HEK293 (cell line): Measurements from ENCODE around the gene EVL.

ENCODE experiments used
- HOXC10 ChIP-seq: sonication (generic); formaldehyde crosslinking; IDR thresholded peaks from 2 replicates; pipeline ENCODE4 v1.8.1; 2023; ENCODE audit warnings: mild to moderate bottlenecking, missing genetic modification reagents
- OVOL3 ChIP-seq: fragments of 450-650 bp; formaldehyde crosslinking; IDR thresholded peaks from 2 replicates; pipeline ENCODE4 v1.5.1; 2016; ENCODE audit warnings: missing biosample characterization, missing genetic modification characterization
- ZNF221 ChIP-seq: fragments of 450-650 bp; formaldehyde crosslinking; IDR thresholded peaks from 2 replicates; pipeline ENCODE4 v1.5.1; 2017; ENCODE audit warnings: missing biosample characterization, missing genetic modification characterization, borderline replicate concordance
- ZNF223 ChIP-seq: fragments of 450-650 bp; formaldehyde crosslinking; IDR thresholded peaks from 2 replicates; pipeline ENCODE4 v1.5.1; 2016; ENCODE audit warnings: missing biosample characterization, missing genetic modification characterization
- ZNF341 ChIP-seq: fragments of 450-650 bp; formaldehyde crosslinking; IDR thresholded peaks from 2 replicates; pipeline ENCODE4; 2016; ENCODE audit warnings: low read depth, missing biosample characterization, missing genetic modification characterization
- ZNF423 ChIP-seq: fragments of 450-650 bp; formaldehyde crosslinking; IDR thresholded peaks from 2 replicates; pipeline ENCODE4 v1.5.1; 2016; ENCODE audit warnings: missing biosample characterization, missing genetic modification characterization
- ZNF433 ChIP-seq: fragments of 450-650 bp; formaldehyde crosslinking; IDR thresholded peaks from 2 replicates; pipeline ENCODE4 v1.5.1; 2016; ENCODE audit warnings: missing biosample characterization, missing genetic modification characterization, low read depth
- ZNF555 ChIP-seq: fragments of 450-650 bp; formaldehyde crosslinking; conservative IDR thresholded peaks from 2 replicates; pipeline ENCODE4 v1.5.1; 2017; ENCODE audit warnings: missing biosample characterization, mild to moderate bottlenecking, missing genetic modification characterization, inconsistent platforms
- ZNF585B ChIP-seq: fragments of 450-650 bp; formaldehyde crosslinking; IDR thresholded peaks from 2 replicates; pipeline ENCODE4 v1.5.1; 2016; ENCODE audit warnings: missing biosample characterization, missing genetic modification characterization
- ZNF624 ChIP-seq: fragments of 450-650 bp; formaldehyde crosslinking; IDR thresholded peaks from 2 replicates; pipeline ENCODE4 v1.5.1; 2017; ENCODE audit warnings: missing biosample characterization, missing genetic modification characterization
- ZNF670 ChIP-seq: fragments of 450-650 bp; formaldehyde crosslinking; IDR thresholded peaks from 2 replicates; pipeline ENCODE4 v1.5.1; 2016; ENCODE audit warnings: missing biosample characterization, missing genetic modification characterization, low read depth
- ZNF768 ChIP-seq: fragments of 450-650 bp; formaldehyde crosslinking; IDR thresholded peaks from 2 replicates; pipeline ENCODE4 v1.5.1; 2018; ENCODE audit warnings: missing biosample characterization, mild to moderate bottlenecking, missing genetic modification characterization
- ZNF843 ChIP-seq: fragments of 450-650 bp; formaldehyde crosslinking; IDR thresholded peaks from 2 replicates; pipeline ENCODE4 v1.5.1; 2016; ENCODE audit warnings: missing biosample characterization, missing genetic modification characterization
- ZSCAN30 ChIP-seq: fragments of 450-650 bp; IDR thresholded peaks from 2 replicates; pipeline ENCODE4 v1.5.1; 2018; ENCODE audit warnings: missing biosample characterization, mild to moderate bottlenecking, missing genetic modification characterization, moderate library complexity
- ZXDB ChIP-seq: fragments of 450-650 bp; formaldehyde crosslinking; IDR thresholded peaks from 2 replicates; pipeline ENCODE4 v1.5.1; 2016; ENCODE audit warnings: missing biosample characterization, missing genetic modification characterization
- TF ChIP-seq, protein P1 (sequence below): fragments of 450-650 bp; formaldehyde crosslinking; IDR thresholded peaks from 2 replicates; pipeline ENCODE4 v1.5.0; 2017; ENCODE audit warnings: missing biosample characterization, missing genetic modification characterization, borderline replicate concordance
- TF ChIP-seq, protein P2 (sequence below): fragments of 450-650 bp; formaldehyde crosslinking; optimal IDR thresholded peaks from 2 replicates; pipeline ENCODE3; 2016; ENCODE audit warnings: missing biosample characterization, mild to moderate bottlenecking, missing genetic modification characterization
- TF ChIP-seq, protein P3 (sequence below): fragments of 450-650 bp; formaldehyde crosslinking; IDR thresholded peaks from 2 replicates; pipeline ENCODE4 v1.5.1; 2016; ENCODE audit warnings: missing biosample characterization, missing genetic modification characterization
- TF ChIP-seq, protein P4 (sequence below): fragments of 450-650 bp; formaldehyde crosslinking; conservative IDR thresholded peaks from 2 replicates; pipeline ENCODE4 v1.5.1; 2016; ENCODE audit warnings: low read depth, missing biosample characterization, missing genetic modification characterization
- TF ChIP-seq, protein P5 (sequence below): fragments of 450-650 bp; formaldehyde crosslinking; IDR thresholded peaks from 2 replicates; pipeline ENCODE4 v1.5.1; 2016; ENCODE audit warnings: missing biosample characterization, missing genetic modification characterization
- TF ChIP-seq, protein P6 (sequence below): fragments of 450-650 bp; IDR thresholded peaks from 2 replicates; pipeline ENCODE4 v1.5.1; 2018; ENCODE audit warnings: missing biosample characterization, mild to moderate bottlenecking, missing genetic modification characterization
- TF ChIP-seq, protein P7 (sequence below): fragments of 450-650 bp; formaldehyde crosslinking; IDR thresholded peaks from 2 replicates; pipeline ENCODE4 v1.5.1; 2016; ENCODE audit warnings: missing biosample characterization, missing genetic modification characterization, borderline replicate concordance

EVL gene

DNA sequence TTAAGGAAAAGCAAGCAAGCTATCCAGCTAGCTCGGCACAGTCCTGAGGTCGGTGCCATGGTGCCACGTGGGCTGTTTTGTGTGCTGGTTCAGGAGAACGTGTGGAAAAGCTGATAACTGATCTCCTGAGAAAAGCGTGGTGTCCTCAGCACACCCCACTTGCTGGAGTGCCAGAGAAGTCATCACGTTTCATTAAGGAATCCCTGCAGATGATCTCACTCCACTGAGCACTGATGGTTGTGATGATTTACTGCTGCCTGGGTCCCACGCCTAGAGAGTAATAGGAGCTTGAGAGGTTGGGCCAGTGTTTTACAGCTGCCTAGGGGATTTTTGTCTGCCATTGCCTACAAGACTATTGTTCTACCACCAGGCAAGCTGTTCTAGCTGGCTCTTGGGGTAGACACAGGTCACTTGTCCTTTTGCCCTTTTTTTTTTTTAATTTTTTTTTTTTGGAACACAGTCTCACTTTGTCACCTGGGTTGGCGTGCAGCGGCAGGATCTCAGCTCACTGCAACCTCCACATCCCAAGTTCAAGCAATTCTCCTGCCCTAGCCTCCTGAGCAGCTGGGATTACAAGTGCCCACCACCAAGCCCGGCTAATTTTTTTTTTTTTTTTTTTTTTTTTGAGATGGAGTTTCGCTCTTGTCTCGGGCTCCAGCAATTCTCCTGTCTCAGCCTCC lies 42.3 kb upstream of the EVL start (continued):
- TF ChIP-seq, protein P1, sequence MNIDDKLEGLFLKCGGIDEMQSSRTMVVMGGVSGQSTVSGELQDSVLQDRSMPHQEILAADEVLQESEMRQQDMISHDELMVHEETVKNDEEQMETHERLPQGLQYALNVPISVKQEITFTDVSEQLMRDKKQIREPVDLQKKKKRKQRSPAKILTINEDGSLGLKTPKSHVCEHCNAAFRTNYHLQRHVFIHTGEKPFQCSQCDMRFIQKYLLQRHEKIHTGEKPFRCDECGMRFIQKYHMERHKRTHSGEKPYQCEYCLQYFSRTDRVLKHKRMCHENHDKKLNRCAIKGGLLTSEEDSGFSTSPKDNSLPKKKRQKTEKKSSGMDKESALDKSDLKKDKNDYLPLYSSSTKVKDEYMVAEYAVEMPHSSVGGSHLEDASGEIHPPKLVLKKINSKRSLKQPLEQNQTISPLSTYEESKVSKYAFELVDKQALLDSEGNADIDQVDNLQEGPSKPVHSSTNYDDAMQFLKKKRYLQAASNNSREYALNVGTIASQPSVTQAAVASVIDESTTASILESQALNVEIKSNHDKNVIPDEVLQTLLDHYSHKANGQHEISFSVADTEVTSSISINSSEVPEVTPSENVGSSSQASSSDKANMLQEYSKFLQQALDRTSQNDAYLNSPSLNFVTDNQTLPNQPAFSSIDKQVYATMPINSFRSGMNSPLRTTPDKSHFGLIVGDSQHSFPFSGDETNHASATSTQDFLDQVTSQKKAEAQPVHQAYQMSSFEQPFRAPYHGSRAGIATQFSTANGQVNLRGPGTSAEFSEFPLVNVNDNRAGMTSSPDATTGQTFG (tag by site-specific recombination), result no peak
- TF ChIP-seq ZNF341 (tag by site-specific recombination) (peak; percentile 69), ZNF221 (tag by site-specific recombination) (no peak), ZSCAN30 (tag by site-specific recombination) (peak; percentile 91), HOXC10 (CRISPR knock-in tag) (no peak), ZNF624 (no peak), ZNF843 (tag by site-specific recombination) (peak; percentile 88), ZNF433 (tag by site-specific recombination) (no peak), ZXDB (tag by site-specific recombination) (peak; percentile 85), ZNF670 (tag by site-specific recombination) (no peak), ZNF585B (no peak), ZNF555 (no peak), ZNF223 (no peak), ZNF423 (tag by site-specific recombination) (peak; percentile 82), ZNF768 (tag by site-specific recombination) (no peak), OVOL3 (peak; percentile 69; the same call in 1 of the 2 replicates)
- TF ChIP-seq, protein P2, sequence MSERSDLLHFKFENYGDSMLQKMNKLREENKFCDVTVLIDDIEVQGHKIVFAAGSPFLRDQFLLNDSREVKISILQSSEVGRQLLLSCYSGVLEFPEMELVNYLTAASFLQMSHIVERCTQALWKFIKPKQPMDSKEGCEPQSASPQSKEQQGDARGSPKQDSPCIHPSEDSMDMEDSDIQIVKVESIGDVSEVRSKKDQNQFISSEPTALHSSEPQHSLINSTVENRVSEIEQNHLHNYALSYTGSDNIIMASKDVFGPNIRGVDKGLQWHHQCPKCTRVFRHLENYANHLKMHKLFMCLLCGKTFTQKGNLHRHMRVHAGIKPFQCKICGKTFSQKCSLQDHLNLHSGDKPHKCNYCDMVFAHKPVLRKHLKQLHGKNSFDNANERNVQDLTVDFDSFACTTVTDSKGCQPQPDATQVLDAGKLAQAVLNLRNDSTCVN, result no peak
- TF ChIP-seq, protein P3, sequence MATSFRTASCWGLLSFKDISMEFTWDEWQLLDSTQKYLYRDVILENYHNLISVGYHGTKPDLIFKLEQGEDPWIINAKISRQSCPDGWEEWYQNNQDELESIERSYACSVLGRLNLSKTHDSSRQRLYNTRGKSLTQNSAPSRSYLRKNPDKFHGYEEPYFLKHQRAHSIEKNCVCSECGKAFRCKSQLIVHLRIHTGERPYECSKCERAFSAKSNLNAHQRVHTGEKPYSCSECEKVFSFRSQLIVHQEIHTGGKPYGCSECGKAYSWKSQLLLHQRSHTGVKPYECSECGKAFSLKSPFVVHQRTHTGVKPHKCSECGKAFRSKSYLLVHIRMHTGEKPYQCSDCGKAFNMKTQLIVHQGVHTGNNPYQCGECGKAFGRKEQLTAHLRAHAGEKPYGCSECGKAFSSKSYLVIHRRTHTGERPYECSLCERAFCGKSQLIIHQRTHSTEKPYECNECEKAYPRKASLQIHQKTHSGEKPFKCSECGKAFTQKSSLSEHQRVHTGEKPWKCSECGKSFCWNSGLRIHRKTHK (tag by site-specific recombination), result no peak
- TF ChIP-seq, protein P4, sequence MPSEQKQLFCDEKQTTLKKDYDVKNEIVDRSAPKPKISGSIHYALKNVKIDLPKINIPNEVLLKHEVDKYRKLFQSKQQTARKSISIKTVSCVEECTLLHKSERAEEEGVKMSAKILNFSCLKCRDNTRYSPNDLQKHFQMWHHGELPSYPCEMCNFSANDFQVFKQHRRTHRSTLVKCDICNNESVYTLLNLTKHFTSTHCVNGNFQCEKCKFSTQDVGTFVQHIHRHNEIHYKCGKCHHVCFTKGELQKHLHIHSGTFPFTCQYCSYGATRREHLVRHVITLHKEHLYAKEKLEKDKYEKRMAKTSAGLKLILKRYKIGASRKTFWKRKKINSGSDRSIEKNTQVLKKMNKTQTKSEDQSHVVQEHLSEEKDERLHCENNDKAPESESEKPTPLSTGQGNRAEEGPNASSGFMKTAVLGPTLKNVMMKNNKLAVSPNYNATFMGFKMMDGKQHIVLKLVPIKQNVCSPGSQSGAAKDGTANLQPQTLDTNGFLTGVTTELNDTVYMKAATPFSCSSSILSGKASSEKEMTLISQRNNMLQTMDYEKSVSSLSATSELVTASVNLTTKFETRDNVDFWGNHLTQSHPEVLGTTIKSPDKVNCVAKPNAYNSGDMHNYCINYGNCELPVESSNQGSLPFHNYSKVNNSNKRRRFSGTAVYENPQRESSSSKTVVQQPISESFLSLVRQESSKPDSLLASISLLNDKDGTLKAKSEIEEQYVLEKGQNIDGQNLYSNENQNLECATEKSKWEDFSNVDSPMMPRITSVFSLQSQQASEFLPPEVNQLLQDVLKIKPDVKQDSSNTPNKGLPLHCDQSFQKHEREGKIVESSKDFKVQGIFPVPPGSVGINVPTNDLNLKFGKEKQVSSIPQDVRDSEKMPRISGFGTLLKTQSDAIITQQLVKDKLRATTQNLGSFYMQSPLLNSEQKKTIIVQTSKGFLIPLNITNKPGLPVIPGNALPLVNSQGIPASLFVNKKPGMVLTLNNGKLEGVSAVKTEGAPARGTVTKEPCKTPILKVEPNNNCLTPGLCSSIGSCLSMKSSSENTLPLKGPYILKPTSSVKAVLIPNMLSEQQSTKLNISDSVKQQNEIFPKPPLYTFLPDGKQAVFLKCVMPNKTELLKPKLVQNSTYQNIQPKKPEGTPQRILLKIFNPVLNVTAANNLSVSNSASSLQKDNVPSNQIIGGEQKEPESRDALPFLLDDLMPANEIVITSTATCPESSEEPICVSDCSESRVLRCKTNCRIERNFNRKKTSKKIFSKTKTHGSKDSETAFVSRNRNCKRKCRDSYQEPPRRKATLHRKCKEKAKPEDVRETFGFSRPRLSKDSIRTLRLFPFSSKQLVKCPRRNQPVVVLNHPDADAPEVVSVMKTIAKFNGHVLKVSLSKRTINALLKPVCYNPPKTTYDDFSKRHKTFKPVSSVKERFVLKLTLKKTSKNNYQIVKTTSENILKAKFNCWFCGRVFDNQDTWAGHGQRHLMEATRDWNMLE (tag by site-specific recombination), result peak; percentile 41; the same call in 1 of the 2 replicates
- TF ChIP-seq, protein P5, sequence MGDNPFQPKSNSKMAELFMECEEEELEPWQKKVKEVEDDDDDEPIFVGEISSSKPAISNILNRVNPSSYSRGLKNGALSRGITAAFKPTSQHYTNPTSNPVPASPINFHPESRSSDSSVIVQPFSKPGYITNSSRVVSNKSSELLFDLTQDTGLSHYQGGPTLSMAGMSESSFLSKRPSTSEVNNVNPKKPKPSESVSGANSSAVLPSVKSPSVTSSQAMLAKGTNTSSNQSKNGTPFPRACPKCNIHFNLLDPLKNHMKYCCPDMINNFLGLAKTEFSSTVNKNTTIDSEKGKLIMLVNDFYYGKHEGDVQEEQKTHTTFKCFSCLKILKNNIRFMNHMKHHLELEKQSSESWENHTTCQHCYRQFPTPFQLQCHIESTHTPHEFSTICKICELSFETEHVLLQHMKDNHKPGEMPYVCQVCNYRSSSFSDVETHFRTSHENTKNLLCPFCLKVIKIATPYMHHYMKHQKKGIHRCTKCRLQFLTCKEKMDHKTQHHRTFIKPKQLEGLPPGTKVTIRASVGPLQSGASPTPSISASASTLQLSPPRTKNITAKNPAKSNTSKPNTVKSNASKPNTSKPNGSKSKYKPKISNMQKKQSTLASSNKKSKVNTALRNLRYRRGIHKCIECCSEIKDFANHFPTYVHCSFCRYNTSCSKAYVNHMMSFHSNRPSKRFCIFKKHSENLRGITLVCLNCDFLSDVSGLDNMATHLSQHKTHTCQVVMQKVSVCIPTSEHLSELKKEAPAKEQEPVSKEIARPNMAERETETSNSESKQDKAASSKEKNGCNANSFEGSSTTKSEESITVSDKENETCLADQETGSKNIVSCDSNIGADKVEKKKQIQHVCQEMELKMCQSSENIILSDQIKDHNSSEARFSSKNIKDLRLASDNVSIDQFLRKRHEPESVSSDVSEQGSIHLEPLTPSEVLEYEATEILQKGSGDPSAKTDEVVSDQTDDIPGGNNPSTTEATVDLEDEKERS (tag by site-specific recombination), result no peak
- TF ChIP-seq, protein P6, sequence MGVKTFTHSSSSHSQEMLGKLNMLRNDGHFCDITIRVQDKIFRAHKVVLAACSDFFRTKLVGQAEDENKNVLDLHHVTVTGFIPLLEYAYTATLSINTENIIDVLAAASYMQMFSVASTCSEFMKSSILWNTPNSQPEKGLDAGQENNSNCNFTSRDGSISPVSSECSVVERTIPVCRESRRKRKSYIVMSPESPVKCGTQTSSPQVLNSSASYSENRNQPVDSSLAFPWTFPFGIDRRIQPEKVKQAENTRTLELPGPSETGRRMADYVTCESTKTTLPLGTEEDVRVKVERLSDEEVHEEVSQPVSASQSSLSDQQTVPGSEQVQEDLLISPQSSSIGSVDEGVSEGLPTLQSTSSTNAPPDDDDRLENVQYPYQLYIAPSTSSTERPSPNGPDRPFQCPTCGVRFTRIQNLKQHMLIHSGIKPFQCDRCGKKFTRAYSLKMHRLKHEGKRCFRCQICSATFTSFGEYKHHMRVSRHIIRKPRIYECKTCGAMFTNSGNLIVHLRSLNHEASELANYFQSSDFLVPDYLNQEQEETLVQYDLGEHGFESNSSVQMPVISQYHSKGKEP (tag by site-specific recombination), result peak; percentile 77
- TF ChIP-seq, protein P7, sequence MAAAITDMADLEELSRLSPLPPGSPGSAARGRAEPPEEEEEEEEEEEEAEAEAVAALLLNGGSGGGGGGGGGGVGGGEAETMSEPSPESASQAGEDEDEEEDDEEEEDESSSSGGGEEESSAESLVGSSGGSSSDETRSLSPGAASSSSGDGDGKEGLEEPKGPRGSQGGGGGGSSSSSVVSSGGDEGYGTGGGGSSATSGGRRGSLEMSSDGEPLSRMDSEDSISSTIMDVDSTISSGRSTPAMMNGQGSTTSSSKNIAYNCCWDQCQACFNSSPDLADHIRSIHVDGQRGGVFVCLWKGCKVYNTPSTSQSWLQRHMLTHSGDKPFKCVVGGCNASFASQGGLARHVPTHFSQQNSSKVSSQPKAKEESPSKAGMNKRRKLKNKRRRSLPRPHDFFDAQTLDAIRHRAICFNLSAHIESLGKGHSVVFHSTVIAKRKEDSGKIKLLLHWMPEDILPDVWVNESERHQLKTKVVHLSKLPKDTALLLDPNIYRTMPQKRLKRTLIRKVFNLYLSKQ, result no peak
